ENCODE measurements around the gene LSM12. TPM values are rescaled to one million over a fixed set of nuclear protein-coding genes. Genes with fewer than 3 reads are reported as not detected.

The LSM12 gene
- total RNA-seq, 4 donors from 2014 or later: 24.5 to 49.8 (median 37.1) TPM

GRCh38 chr17:44083250-44083849, 16.9 kb upstream of the LSM12 start:
- Histone ChIP-seq H3K4me1 (no peaks in the 10 kb centered on the region), H3K4me3 (no peak overlapping the region), H3K27ac (no peak overlapping the region), H3K36me3 (no peaks in the 10 kb centered on the region), H3K27me3 (no peaks in the 10 kb centered on the region), H3K9me3 (no peaks in the 10 kb centered on the region)
- intact Hi-C loops (cut with DNase I; ENCODE audit: low total_unique reads): no loop called here
- DNase-seq: no peak
- TF ChIP-seq CTCF (IDR thresholded peaks at IDR 0.05) (no peak), POLR2A (IDR thresholded peaks at IDR 0.05) (no peak)

DNA sequence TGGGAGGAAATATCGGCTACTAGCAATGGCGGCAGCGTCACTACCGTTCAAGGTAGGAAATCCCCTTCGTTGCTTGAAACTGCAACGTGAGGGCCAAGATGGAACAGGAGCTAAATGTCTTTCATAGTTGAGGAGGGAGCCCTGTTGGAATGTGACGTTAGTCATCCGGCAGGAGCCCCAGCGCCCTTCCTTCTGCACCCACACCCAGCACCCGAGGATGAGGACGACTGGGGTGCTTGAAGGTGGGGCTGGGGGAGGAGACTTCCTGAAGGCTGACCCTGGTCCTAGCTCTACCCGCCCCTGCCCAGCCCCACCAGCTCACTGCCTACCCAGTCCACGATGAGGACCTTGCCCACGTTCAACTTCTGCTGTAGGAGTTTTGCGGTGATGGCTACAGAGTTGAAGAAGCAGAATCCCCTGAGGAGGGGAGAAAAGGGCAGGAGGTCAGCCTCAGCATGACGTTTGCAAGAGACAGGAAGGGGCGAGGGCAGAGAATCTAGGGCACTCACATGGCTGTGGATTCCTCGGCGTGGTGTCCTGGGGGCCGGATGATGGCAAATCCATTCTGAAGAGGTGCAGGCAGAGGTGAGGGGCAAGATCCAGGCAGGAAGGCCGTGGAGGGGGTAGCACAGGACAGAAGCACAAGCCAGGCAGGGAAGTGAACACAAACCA, 15.9 kb upstream of the LSM12 start:
- no peak for DNase-seq
- no peaks in the 10 kb centered on the region for H3K4me1 ChIP-seq
- no peak overlapping the region for H3K4me3 ChIP-seq
- H3K27ac ChIP-seq: no peak overlapping the region
- TF ChIP-seq CTCF (IDR thresholded peaks at IDR 0.05): no peak
- TF ChIP-seq POLR2A (IDR thresholded peaks at IDR 0.05): no peak
- intact Hi-C loops (cut with DNase I; ENCODE audit: low total_unique reads): no loop called here
- no peaks in the 10 kb centered on the region for H3K27me3 ChIP-seq
- H3K9me3 ChIP-seq: no peaks in the 10 kb centered on the region
- no peaks in the 10 kb centered on the region for H3K36me3 ChIP-seq

- Histone ChIP-seq H3K27ac (no peak overlapping the region), H3K27me3 (no peaks in the 10 kb centered on the region), H3K4me3 (no peak overlapping the region), H3K4me1 (no peaks in the 10 kb centered on the region), H3K36me3 (no peaks in the 10 kb centered on the region), H3K9me3 (no peaks in the 10 kb centered on the region)
- TF ChIP-seq POLR2A (IDR thresholded peaks at IDR 0.05) (no peak), CTCF (IDR thresholded peaks at IDR 0.05) (no peak)
- no peak for DNase-seq
- intact Hi-C loops (cut with DNase I; ENCODE audit: low total_unique reads): no loop called here
These were observed 15.2 kb upstream of the LSM12 start for GRCh38 chr17:44081681-44082080.

DNA sequence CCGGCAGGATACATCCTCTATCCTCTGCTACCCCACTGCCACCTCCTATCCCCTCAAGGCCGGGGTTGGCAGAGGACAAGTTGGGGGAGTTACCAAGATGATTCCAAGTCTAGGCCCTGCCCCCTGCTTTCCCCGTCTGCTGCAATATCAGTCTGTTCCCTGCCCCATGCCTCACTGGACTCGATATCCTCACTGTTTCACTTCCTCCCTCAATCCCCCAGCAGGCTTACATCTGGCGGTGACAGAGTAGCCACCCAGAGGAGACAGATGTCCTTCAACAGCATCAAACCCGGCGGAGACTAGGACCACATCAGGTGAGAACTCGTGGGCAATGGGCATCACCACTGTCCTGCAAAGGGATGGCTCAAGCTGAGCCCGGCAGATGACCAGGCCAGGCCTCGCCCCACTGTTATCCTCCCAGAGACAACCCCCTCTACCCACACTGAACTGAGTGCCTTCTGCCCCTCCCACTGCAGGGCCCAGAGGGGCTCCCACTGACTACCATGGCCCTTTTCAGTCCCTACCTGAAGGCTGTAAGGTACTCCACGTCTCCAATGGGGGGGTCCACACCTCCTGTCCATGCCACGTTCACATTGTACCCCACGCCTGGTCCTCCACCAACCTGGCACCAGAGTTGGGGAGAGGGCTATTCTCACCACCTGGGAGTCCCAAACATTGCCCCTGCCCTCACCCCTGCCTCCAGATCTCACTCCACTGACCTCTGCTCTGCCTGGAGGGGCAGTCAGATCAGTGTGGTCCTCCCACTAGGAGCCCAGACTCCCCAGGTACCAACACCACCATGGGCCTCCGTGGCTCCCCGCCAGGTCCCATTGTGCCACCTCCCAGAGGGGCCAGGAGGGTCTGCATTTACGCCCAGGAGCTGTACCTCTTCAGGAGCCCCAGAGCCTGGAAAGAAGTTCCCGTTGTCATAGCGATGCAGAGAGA, 13.7 kb upstream of the LSM12 start:
- H3K4me1 ChIP-seq: no peaks in the 10 kb centered on the region
- H3K27ac ChIP-seq: no peak overlapping the region
- H3K27me3 ChIP-seq: no peaks in the 10 kb centered on the region
- H3K4me3 ChIP-seq: no peak overlapping the region
- DNase-seq: no peak
- no peaks in the 10 kb centered on the region for H3K36me3 ChIP-seq
- TF ChIP-seq CTCF (IDR thresholded peaks at IDR 0.05): no peak
- TF ChIP-seq POLR2A (IDR thresholded peaks at IDR 0.05): no peak
- no peaks in the 10 kb centered on the region for H3K9me3 ChIP-seq
- intact Hi-C loops (cut with DNase I; ENCODE audit: low total_unique reads): no loop called here

- H3K36me3 ChIP-seq: no peaks in the 10 kb centered on the region
- intact Hi-C loops (cut with DNase I; ENCODE audit: low total_unique reads): no loop called here
- no peaks in the 10 kb centered on the region for H3K9me3 ChIP-seq
- TF ChIP-seq CTCF (IDR thresholded peaks at IDR 0.05) (no peak), POLR2A (IDR thresholded peaks at IDR 0.05) (no peak)
- no peaks in the 10 kb centered on the region for H3K4me1 ChIP-seq
- H3K27me3 ChIP-seq: no peaks in the 10 kb centered on the region
- no peak overlapping the region for H3K4me3 ChIP-seq
- DNase-seq: no peak
- H3K27ac ChIP-seq: no peak overlapping the region
These were observed 11.9 kb upstream of the LSM12 start for GRCh38 chr17:44078412-44078811.

Data from uterus (tissue), 4 donors.